Lower leg skin (tissue), 4 donors: ENCODE data around the gene KCTD5. TPM values are rescaled to one million over a fixed set of nuclear protein-coding genes. Genes with fewer than 3 reads are reported as not detected.

Experiments used
- DNase-seq, 2 donors: peaks; one replicate each; pipeline ENCODE4 v3.0.0-alpha.2; 2019; ENCODE audit warnings: low spot score in 2 of 2
- H3K4me3 ChIP-seq: fragments of 200-600 bp; sonication (generic); 2 replicates; pipeline ENCODE4 v1.5.1; 2017; ENCODE audit warnings: mild to moderate bottlenecking, low read depth; ENCODE audit not compliant: poor library complexity, severe bottlenecking
- CTCF ChIP-seq, 3 donors: fragments of 450-650 bp; IDR thresholded peaks; one replicate each; pipeline ENCODE4 v1.5.1; 2016; ENCODE audit warnings: antibody characterized with exemption in 3 of 3, mild to moderate bottlenecking in 3 of 3, moderate library complexity in 2 of 3
- POLR2A ChIP-seq, 2 donors: fragments of 450-650 bp; IDR thresholded peaks; one replicate each; pipeline ENCODE4 v1.6.1; 2016 to 2017; ENCODE audit warnings: antibody characterized with exemption in 2 of 2, mild to moderate bottlenecking in 1 of 2, moderate library complexity in 1 of 2
- WGBS, 2 donors: methylation state at CpG; one replicate each; pipeline ENCODE4 v1.1.5; 2018; 5-methylcytosine and 5-hydroxymethylcytosine counted together
- intact Hi-C: fragments of 100-400 bp; cut with DNase I; formaldehyde crosslinking; loops from one replicate; pipeline ENCODE4 v1.15.0; 2023; ENCODE audit warnings: low total_unique reads
- total RNA-seq, 4 donors: library from RNA; depleted of rRNA; stranded (reverse); fragments of >200 nt; gene quantifications; one replicate each; pipeline ENCODE4 v1.1.0, GENCODE V29; 2016

Gene KCTD5
- total RNA-seq, 4 donors from 2014 or later = 34.9 to 61.9 (median 51.1) TPM

GRCh38 chr16:2734844-2735515, 52.7 kb downstream of the KCTD5 start:
- intact Hi-C loops = no loop called here
- 73 to 77% methylated on average over 10 of the region's 10 CpGs for WGBS, 2 donors
- TF ChIP-seq CTCF (IDR thresholded peaks at IDR 0.05) (no peak), POLR2A (IDR thresholded peaks at IDR 0.05) (no peak)
- H3K4me3 ChIP-seq = no peak overlapping the region
- no peak for DNase-seq

GRCh38 chr16:2736476-2737237, 54.3 kb downstream of the KCTD5 start:
- DNase-seq = peak in 1 of 2 donors; percentile 79
- intact Hi-C loops = no loop called here
- no peak for TF ChIP-seq CTCF (IDR thresholded peaks at IDR 0.05)
- TF ChIP-seq POLR2A (IDR thresholded peaks at IDR 0.05) = no peak
- no peak overlapping the region for H3K4me3 ChIP-seq
- WGBS, 2 donors = 93 to 94% methylated on average over 11 of the region's 11 CpGs

GRCh38 chr16:2737238-2737605, 54.9 kb downstream of the KCTD5 start:
- intact Hi-C loops = no loop called here
- no peak for DNase-seq
- no peak overlapping the region for H3K4me3 ChIP-seq
- no peak for TF ChIP-seq CTCF (IDR thresholded peaks at IDR 0.05)
- no peak for TF ChIP-seq POLR2A (IDR thresholded peaks at IDR 0.05)
- WGBS, 2 donors = 82 to 92% methylated on average over 5 of the region's 5 CpGs

- WGBS, 2 donors = 70 to 91% methylated on average over 4 to 7 of the region's 7 CpGs
- no peak for TF ChIP-seq POLR2A (IDR thresholded peaks at IDR 0.05)
- TF ChIP-seq CTCF (IDR thresholded peaks at IDR 0.05) = no peak
- no peak for DNase-seq
- no peak overlapping the region for H3K4me3 ChIP-seq
- intact Hi-C loops = no loop called here
Observed at GRCh38 chr16:2737895-2738418, 55.6 kb downstream of the KCTD5 start.

- H3K4me3 ChIP-seq = no peak overlapping the region
- TF ChIP-seq POLR2A (IDR thresholded peaks at IDR 0.05) = no peak
- TF ChIP-seq CTCF (IDR thresholded peaks at IDR 0.05) = no peak
- intact Hi-C loops = no loop called here
- DNase-seq = no peak
- 71% methylated on average over 4 of the region's 5 CpGs; no CpG with 5 or more reads in 1 of the 2 donors for WGBS, 2 donors
Observed at GRCh38 chr16:2738615-2739014, 56.3 kb downstream of the KCTD5 start.
